Lung (tissue), 12 donors: ENCODE measurements around the gene CDC123. TPM values are rescaled to one million over a fixed set of nuclear protein-coding genes. Genes with fewer than 3 reads are reported as not detected.

ENCODE experiments used
- ATAC-seq: fragments of 200-7000 bp; cut with Tn5 transposase; one replicate; pipeline ENCODE4 v1.9.1; 2020; ENCODE audit warnings: moderate number of reproducible peaks; ENCODE audit not compliant: insufficient read depth, low FRiP score
- DNase-seq, 3 donors: peaks; one replicate each; pipeline ENCODE4 v3.0.0-alpha.2; 2013 to 2017
- H3K27ac ChIP-seq, 2 donors: one replicate each; pipeline ENCODE4 v1.5.1; 2013; ENCODE audit warnings: mild to moderate bottlenecking in 2 of 2, moderate library complexity in 2 of 2, control low read depth in 1 of 2, inconsistent platforms in 1 of 2, low read depth in 1 of 2, low read length in 1 of 2
- H3K27me3 ChIP-seq, 3 donors: one replicate each; pipeline ENCODE4 v1.5.1; 2013; ENCODE audit warnings: low read length in 2 of 3; ENCODE audit not compliant: control insufficient read depth in 3 of 3, insufficient read depth in 3 of 3
- H3K36me3 ChIP-seq, 4 donors: one replicate each; pipeline ENCODE4 v1.5.1; 2013; ENCODE audit warnings: low read length in 4 of 4, mild to moderate bottlenecking in 1 of 4, moderate library complexity in 1 of 4; ENCODE audit not compliant: control insufficient read depth in 4 of 4, insufficient read depth in 4 of 4
- H3K4me1 ChIP-seq, 5 donors: one replicate each; pipeline ENCODE4 v1.5.1; 2013; ENCODE audit warnings: low read length in 5 of 5, mild to moderate bottlenecking in 2 of 5, moderate library complexity in 1 of 5; ENCODE audit not compliant: control insufficient read depth in 5 of 5, insufficient read depth in 5 of 5
- H3K4me3 ChIP-seq: one replicate; pipeline ENCODE4 v1.5.1; 2013; ENCODE audit warnings: mild to moderate bottlenecking, control low read depth, moderate library complexity
- H3K9ac ChIP-seq, 2 donors: one replicate each; pipeline ENCODE4 v1.5.1; 2013; ENCODE audit warnings: low read length in 2 of 2, control low read depth in 1 of 2; ENCODE audit not compliant: insufficient read depth in 1 of 2
- H3K9me3 ChIP-seq, 4 donors: one replicate each; pipeline ENCODE4 v1.5.1; 2013; ENCODE audit warnings: low read length in 3 of 4, mild to moderate bottlenecking in 1 of 4, moderate library complexity in 1 of 4; ENCODE audit not compliant: control insufficient read depth in 4 of 4, insufficient read depth in 3 of 4
- WGBS, 2 donors: extraction: QIAGEN DNeasy Blood & Tissue Kit; methylation state at CpG; one replicate each; pipeline ENCODE4 v1.1.7; 2013; 5-methylcytosine and 5-hydroxymethylcytosine counted together
- polyA plus RNA-seq, 2 donors: library from polyadenylated mRNA; stranded (reverse); fragments of 200-250 nt; gene quantifications; one replicate each; pipeline ENCODE4 v1.2.1, GENCODE V29; 2013
- total RNA-seq, 2 donors: library from RNA; depleted of rRNA in 1 of 2; stranded (reverse); fragments of >200 nt in 1 of 2; gene quantifications; one replicate each; pipeline ENCODE4 v1.2.1, GENCODE V29; 2014 to 2021
- TF ChIP-seq, protein P1 (sequence below): IDR thresholded peaks from 2 replicates; pipeline ENCODE4 v1.5.1; 2012; ENCODE audit warnings: mild to moderate bottlenecking; ENCODE audit errors: control extremely low read depth, extremely low read depth
- donor health status: control.
- donor health status: control.
- donor health status: Bipolar disorder and iron deficiency.
- donor health status: healthy.
- donor health status: DM: yes; HTN: yes; CAD: no.

The CDC123 gene
- total and polyA plus RNA-seq, 4 donors = 25.8 to 74.8 (median 54.4) TPM

DNA sequence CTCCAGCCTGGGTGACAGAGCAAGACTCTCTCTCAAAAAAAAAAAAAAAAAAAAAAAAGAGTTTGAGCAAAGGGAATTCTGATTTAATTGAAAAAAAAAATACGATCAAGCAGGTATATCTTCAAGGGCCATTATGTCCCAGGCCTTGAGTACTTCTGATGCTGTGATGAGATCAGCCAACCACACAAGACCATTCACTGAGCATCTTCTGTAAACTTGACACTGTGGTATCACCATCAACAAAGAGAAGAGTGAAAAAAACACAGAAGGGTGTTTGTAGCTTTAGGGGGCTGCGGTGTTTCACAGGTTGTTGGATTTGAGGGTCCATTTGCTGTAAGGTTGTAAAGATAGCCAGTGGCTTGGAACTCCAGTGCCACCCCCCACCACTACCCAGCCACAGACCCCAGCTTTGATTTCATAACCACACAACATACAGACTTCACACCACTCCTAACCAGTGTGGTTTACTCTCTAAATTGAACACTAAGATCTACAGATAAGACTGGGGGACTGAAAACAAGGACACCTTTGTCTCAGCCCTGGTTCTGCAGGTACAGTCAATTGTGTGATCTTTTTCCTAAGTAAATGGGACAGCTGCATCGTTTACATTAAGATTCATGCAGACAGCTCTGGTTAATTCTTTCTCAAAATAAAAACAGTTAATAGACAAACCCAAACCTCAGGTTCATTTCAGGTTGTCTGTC, 66.4 kb downstream of the CDC123 start:
- no peak overlapping the region for H3K9ac ChIP-seq
- TF ChIP-seq, protein P1, sequence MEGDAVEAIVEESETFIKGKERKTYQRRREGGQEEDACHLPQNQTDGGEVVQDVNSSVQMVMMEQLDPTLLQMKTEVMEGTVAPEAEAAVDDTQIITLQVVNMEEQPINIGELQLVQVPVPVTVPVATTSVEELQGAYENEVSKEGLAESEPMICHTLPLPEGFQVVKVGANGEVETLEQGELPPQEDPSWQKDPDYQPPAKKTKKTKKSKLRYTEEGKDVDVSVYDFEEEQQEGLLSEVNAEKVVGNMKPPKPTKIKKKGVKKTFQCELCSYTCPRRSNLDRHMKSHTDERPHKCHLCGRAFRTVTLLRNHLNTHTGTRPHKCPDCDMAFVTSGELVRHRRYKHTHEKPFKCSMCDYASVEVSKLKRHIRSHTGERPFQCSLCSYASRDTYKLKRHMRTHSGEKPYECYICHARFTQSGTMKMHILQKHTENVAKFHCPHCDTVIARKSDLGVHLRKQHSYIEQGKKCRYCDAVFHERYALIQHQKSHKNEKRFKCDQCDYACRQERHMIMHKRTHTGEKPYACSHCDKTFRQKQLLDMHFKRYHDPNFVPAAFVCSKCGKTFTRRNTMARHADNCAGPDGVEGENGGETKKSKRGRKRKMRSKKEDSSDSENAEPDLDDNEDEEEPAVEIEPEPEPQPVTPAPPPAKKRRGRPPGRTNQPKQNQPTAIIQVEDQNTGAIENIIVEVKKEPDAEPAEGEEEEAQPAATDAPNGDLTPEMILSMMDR = no peak
- H3K27ac ChIP-seq = no peak overlapping the region
- H3K27me3 ChIP-seq = peaks cover 0 to 3% (median 0%) of the 10 kb centered on the region in 3 donors
- no peaks in the 10 kb centered on the region for H3K36me3 ChIP-seq
- H3K9me3 ChIP-seq = no peaks in the 10 kb centered on the region
- ATAC-seq (no peak), DNase-seq (no peak)
- no peak overlapping the region for H3K4me3 ChIP-seq
- WGBS, 2 donors = 69 to 88% methylated on average over 3 of the region's 3 CpGs
- H3K4me1 ChIP-seq = peaks cover 0 to 4% (median 0%) of the 10 kb centered on the region in 5 donors

DNA sequence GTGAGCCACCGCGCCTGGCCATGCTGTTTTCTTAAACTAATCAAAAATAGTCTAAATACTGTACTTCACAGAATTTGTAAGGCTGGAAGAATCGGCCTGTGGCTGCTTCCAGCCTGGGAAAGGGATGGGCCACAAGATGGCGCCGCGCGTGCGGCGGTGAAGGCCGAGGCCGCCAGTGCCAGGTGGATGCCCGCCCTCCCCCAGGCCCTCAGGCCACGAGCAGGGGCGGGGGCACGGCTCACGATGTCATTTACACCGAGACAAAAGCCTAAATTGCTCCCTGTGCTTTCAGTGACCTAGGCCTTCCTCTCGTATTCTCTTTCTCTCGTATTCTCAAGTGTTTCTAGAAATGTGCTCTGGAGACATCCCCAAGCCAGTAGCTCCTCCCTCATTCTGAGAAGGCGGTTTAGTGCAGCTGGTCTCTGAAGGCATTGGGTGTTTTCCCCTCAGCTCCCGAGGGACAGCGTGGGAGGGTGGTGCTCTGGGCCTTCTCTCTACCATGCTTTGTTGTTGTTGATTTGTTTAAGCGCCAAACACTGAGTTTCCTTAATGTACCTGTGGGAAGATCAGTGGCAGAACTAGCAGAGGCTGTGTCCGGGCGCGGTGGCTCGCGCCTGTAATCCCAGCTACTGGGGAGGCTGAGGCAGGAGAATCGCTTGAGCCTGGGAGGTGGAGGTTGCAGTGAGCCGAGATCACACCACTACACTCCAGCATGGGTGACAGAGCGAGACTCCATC, 68.4 kb downstream of the CDC123 start:
- DNase-seq (peak; percentile 67 to 72 (median 70)), ATAC-seq (peak; percentile 70)
- H3K27ac ChIP-seq = peak overlapping the region in 1 of 2 donors; percentile 43
- H3K36me3 ChIP-seq = no peaks in the 10 kb centered on the region
- no peaks in the 10 kb centered on the region for H3K9me3 ChIP-seq
- TF ChIP-seq, protein P1 = peak; percentile 83
- peaks cover 0 to 4% (median 0%) of the 10 kb centered on the region in 5 donors for H3K4me1 ChIP-seq
- H3K4me3 ChIP-seq = no peak overlapping the region
- H3K9ac ChIP-seq = no peak overlapping the region
- H3K27me3 ChIP-seq = peaks cover 0 to 5% (median 0%) of the 10 kb centered on the region in 3 donors
- 27% methylated on average over 29 to 31 of the region's 31 CpGs for WGBS, 2 donors

DNA sequence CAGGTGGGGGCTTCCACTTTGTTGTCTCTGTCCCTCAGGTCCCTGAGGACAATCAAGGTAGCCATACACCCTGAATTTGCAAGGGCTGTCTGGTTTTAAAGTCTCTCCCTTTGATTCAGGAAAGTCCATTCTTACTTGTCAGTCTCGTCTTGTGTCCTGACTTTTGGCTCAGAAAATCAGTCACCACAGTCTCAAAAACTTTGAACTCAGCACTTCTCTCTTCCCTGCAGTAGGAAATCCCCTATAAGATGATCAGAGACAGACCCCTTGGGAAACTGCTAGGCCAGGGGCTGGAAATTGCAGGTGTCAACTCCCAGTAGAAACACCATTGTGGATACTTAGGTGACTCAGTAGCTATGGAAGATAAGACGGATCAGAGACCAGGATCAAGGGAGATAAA, 73.1 kb downstream of the CDC123 start:
- H3K4me1 ChIP-seq = peaks cover 0 to 4% (median 0%) of the 10 kb centered on the region in 5 donors
- no peak for DNase-seq
- 89 to 96% methylated on average over 2 of the region's 2 CpGs for WGBS, 2 donors
- TF ChIP-seq, protein P1 = no peak
- no peak overlapping the region for H3K9ac ChIP-seq
- H3K27ac ChIP-seq = no peak overlapping the region
- H3K9me3 ChIP-seq = no peaks in the 10 kb centered on the region
- ATAC-seq = no peak
- H3K36me3 ChIP-seq = no peaks in the 10 kb centered on the region
- no peak overlapping the region for H3K4me3 ChIP-seq
- peaks cover 0 to 12% (median 0%) of the 10 kb centered on the region in 3 donors for H3K27me3 ChIP-seq
